Choroid plexus epithelial cell (primary cell): ENCODE results near the gene SRGAP3.
A peak's percentile ranks its signal among the peaks of the same experiment; 100 is the strongest.

Experiments used
- DNase-seq: peaks from one replicate; pipeline ENCODE4 v3.0.0-alpha.2; 2010; ENCODE audit warnings: low read depth
- H3K4me3 ChIP-seq: 2 replicates; pipeline ENCODE4 v1.5.1; 2011; ENCODE audit warnings: low read depth, mild to moderate bottlenecking, control low read depth, low read length, moderate library complexity
- TF ChIP-seq, protein P1 (sequence below): conservative IDR thresholded peaks from 2 replicates; pipeline ENCODE4 v1.5.1; 2011; ENCODE audit warnings: low read depth, mild to moderate bottlenecking, control low read depth, inconsistent platforms, low read length, moderate library complexity

Gene SRGAP3

GRCh38 chr3:9254764-9255163 is 5.3 kb upstream of the SRGAP3 start:
- H3K4me3 ChIP-seq = no peak overlapping the region
- TF ChIP-seq, protein P1, sequence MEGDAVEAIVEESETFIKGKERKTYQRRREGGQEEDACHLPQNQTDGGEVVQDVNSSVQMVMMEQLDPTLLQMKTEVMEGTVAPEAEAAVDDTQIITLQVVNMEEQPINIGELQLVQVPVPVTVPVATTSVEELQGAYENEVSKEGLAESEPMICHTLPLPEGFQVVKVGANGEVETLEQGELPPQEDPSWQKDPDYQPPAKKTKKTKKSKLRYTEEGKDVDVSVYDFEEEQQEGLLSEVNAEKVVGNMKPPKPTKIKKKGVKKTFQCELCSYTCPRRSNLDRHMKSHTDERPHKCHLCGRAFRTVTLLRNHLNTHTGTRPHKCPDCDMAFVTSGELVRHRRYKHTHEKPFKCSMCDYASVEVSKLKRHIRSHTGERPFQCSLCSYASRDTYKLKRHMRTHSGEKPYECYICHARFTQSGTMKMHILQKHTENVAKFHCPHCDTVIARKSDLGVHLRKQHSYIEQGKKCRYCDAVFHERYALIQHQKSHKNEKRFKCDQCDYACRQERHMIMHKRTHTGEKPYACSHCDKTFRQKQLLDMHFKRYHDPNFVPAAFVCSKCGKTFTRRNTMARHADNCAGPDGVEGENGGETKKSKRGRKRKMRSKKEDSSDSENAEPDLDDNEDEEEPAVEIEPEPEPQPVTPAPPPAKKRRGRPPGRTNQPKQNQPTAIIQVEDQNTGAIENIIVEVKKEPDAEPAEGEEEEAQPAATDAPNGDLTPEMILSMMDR = no peak
- DNase-seq = no peak

GRCh38 chr3:9253327-9253726 is 3.9 kb upstream of the SRGAP3 start:
- DNase-seq = no peak
- H3K4me3 ChIP-seq = no peak overlapping the region
- TF ChIP-seq, protein P1 = no peak

GRCh38 chr3:9251055-9251786 is 1.8 kb upstream of the SRGAP3 start:
- H3K4me3 ChIP-seq = no peak overlapping the region
- TF ChIP-seq, protein P1 = no peak
- DNase-seq = peak; percentile 3

- H3K4me3 ChIP-seq = no peak overlapping the region
- TF ChIP-seq, protein P1 = no peak
- DNase-seq = no peak
These were observed 790 bp upstream of the SRGAP3 start for GRCh38 chr3:9250236-9250635.

GRCh38 chr3:9248522-9249271 is 749 bp downstream of the SRGAP3 start:
- peak overlapping the region; percentile 55 for H3K4me3 ChIP-seq
- TF ChIP-seq, protein P1 = no peak
- DNase-seq = no peak

GRCh38 chr3:9247941-9248521 is 1.4 kb downstream of the SRGAP3 start:
- TF ChIP-seq, protein P1 = no peak
- H3K4me3 ChIP-seq = no peak overlapping the region
- DNase-seq = no peak
